Ascending aorta (tissue), 2 donors: ENCODE results near the gene TCP11L1. TPM values are rescaled to one million over a fixed set of nuclear protein-coding genes. Genes with fewer than 3 reads are reported as not detected.
"Not testable (repeated sequence)": the region's sequence is repeated elsewhere in the genome, so short reads cannot be mapped to it uniquely, and the experiment has no call there.

ENCODE experiments used
- DNase-seq, 2 donors: peaks; one replicate each; pipeline ENCODE4 v3.0.0-alpha.2; 2019; ENCODE audit warnings: low spot score in 2 of 2
- H3K27ac ChIP-seq, 2 donors: fragments of 200-600 bp; sonication (generic); one replicate each; pipeline ENCODE4 v1.5.1; 2016 to 2017; ENCODE audit warnings: mild to moderate bottlenecking in 1 of 2
- H3K27me3 ChIP-seq: fragments of 200-600 bp; sonication (generic); one replicate; pipeline ENCODE4 v1.5.1; 2017
- H3K36me3 ChIP-seq, 2 donors: fragments of 200-600 bp; sonication (generic); one replicate each; pipeline ENCODE4 v1.5.1; 2016
- H3K4me1 ChIP-seq, 2 donors: fragments of 200-600 bp; sonication (generic); one replicate each; pipeline ENCODE4 v1.5.1; 2016 to 2017; ENCODE audit warnings: mild to moderate bottlenecking in 1 of 2
- H3K4me3 ChIP-seq, 2 donors: fragments of 200-600 bp; sonication (generic); one replicate each; pipeline ENCODE4 v1.5.1; 2016 to 2017; ENCODE audit warnings: mild to moderate bottlenecking in 1 of 2
- H3K9me3 ChIP-seq, 2 donors: fragments of 200-600 bp; sonication (generic); one replicate each; pipeline ENCODE4 v1.5.1; 2016
- CTCF ChIP-seq, 3 experiments: fragments of 200-600 bp in 2 of 3; fragments of 450-650 bp in 1 of 3; sonication (generic) in 2 of 3; IDR thresholded peaks; one replicate each; pipeline ENCODE4 v1.5.1; 2016 to 2019; ENCODE audit warnings: antibody characterized with exemption in 3 of 3, mild to moderate bottlenecking in 1 of 3, moderate library complexity in 1 of 3
- intact Hi-C: fragments of 100-400 bp; cut with DNase I; formaldehyde crosslinking; loops from one replicate; pipeline ENCODE4 v1.15.1; 2023
- total RNA-seq: library from RNA; depleted of rRNA; stranded (reverse); fragments of >200 nt; gene quantifications from one replicate; pipeline ENCODE4 v1.1.0, GENCODE V29; 2016

The TCP11L1 gene
- total RNA-seq, 1 donor from 2014 or later, result 33.6 TPM

GRCh38 chr11:33094157-33094556, 54.8 kb downstream of the TCP11L1 start:
- Histone ChIP-seq H3K27ac (no peak overlapping the region), H3K27me3 (no peaks in the 10 kb centered on the region), H3K4me1 (no peaks in the 10 kb centered on the region), H3K36me3 (peaks cover 25 to 40% of the 10 kb centered on the region in 2 donors), H3K9me3 (no peaks in the 10 kb centered on the region), H3K4me3 (no peak overlapping the region)
- no peak for TF ChIP-seq CTCF (IDR thresholded peaks at IDR 0.05)
- intact Hi-C loops, result no loop called here
- no peak for DNase-seq

GRCh38 chr11:33103836-33104235, 64.5 kb downstream of the TCP11L1 start:
- TF ChIP-seq CTCF (IDR thresholded peaks at IDR 0.05), result no peak
- intact Hi-C loops, result no loop called here
- DNase-seq, result no peak
- H3K9me3 ChIP-seq, result no peaks in the 10 kb centered on the region
- H3K27ac ChIP-seq, result no peak overlapping the region
- H3K27me3 ChIP-seq, result no peaks in the 10 kb centered on the region
- H3K4me3 ChIP-seq, result no peak overlapping the region
- no peaks in the 10 kb centered on the region for H3K4me1 ChIP-seq
- H3K36me3 ChIP-seq, result peaks cover 24 to 53% of the 10 kb centered on the region in 2 donors

DNA sequence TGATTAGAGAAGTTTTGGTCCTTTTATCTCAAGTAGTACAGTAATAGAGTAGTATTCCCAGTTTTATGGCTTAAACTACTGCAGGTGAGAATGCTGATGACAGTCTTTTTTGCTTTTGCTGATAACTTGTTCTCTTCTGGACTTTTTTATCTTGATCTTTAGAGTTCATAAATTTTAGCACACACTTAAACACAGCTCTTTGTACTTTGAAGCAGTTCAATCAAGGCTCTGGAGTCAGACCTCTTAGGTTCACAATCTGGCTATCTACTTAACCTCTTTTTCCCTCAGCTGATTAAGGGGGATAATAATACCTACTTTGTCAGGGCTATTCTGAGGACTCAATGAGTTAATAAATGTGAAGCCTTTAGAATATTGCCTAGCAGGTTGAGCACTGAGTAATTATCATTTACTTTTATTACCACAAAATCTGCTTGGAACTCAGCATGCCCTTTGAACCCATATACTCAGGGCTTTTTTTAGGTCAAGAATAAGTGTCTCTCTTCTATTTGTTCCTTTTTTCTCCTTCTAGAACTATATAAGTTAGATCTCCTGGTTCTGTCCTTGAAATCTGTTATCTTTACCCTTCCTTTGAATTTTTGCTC, 70.0 kb downstream of the TCP11L1 start:
- Histone ChIP-seq H3K27ac (no peak overlapping the region), H3K4me1 (no peaks in the 10 kb centered on the region), H3K27me3 (no peaks in the 10 kb centered on the region), H3K4me3 (no peak overlapping the region), H3K36me3 (peaks cover 4 to 11% of the 10 kb centered on the region in 2 donors), H3K9me3 (no peaks in the 10 kb centered on the region)
- no peak for DNase-seq
- no peak for TF ChIP-seq CTCF (IDR thresholded peaks at IDR 0.05)
- intact Hi-C loops, result no loop called here

GRCh38 chr11:33110083-33110482, 70.7 kb downstream of the TCP11L1 start:
- H3K9me3 ChIP-seq, result no peaks in the 10 kb centered on the region
- H3K4me3 ChIP-seq, result no peak overlapping the region
- no peak overlapping the region for H3K27ac ChIP-seq
- H3K4me1 ChIP-seq, result no peaks in the 10 kb centered on the region
- intact Hi-C loops, result no loop called here
- DNase-seq, result no peak
- no peaks in the 10 kb centered on the region for H3K27me3 ChIP-seq
- no peak for TF ChIP-seq CTCF (IDR thresholded peaks at IDR 0.05)
- peaks cover 0 to 4% of the 10 kb centered on the region in 2 donors for H3K36me3 ChIP-seq

DNA sequence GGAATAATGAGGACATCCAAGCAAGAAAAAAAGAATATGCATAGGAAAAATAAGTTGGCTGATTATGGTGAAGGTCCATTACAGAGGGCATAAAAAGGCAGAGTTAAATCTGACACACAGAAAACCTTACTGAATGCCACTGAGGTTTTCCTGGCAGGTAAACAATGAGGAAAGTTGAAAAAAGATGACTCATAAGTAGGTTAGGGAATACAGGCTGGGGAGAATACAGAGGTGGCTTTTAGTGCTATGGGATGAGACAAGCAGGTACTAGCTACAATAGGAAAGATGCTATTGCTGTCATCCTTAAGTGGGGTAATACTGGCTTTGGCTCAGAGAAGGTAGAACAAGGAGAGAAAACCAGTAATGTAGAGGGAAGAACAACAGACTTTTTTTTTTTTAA, 77.2 kb downstream of the TCP11L1 start:
- TF ChIP-seq CTCF (IDR thresholded peaks at IDR 0.05), result no peak
- H3K9me3 ChIP-seq, result no peaks in the 10 kb centered on the region
- intact Hi-C loops, result no loop called here
- H3K36me3 ChIP-seq, result no peaks in the 10 kb centered on the region
- no peak for DNase-seq
- H3K4me1 ChIP-seq, result no peaks in the 10 kb centered on the region
- H3K4me3 ChIP-seq, result no peak overlapping the region
- no peak overlapping the region for H3K27ac ChIP-seq
- no peaks in the 10 kb centered on the region for H3K27me3 ChIP-seq

DNA sequence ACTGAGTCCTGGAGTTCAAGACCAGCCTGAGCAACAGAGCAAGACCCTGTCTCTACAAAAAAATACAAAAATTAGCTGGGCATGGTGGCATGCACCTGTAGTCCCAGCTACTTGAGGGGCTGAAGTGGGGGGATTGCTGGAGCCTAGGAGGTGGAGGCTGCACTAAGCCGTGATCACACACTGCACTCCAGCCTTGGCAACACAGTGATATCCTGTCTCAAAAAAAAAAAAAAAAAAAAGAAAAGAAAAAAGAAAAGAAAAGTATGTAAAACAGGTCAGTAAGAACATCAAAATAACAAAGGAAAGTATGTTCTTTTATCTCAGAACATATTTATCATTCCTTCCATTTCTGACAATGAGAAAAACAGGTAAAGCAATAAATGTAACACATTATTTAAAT, 83.3 kb downstream of the TCP11L1 start:
- H3K36me3 ChIP-seq, H3K27ac ChIP-seq, H3K4me3 ChIP-seq, H3K9me3 ChIP-seq, H3K4me1 ChIP-seq, DNase-seq, intact Hi-C loops, H3K27me3 ChIP-seq: not testable (repeated sequence)

Other genes starting within 250 kb of the TCP11L1 start
- gene CCDC73, start 244.9 kb upstream of the TCP11L1 start, total RNA-seq, result not detected
- gene PRRG4, start 209.6 kb upstream of the TCP11L1 start, total RNA-seq, result 3.0 TPM
- 8.2 TPM for gene QSER1, start 146.8 kb upstream of the TCP11L1 start, total RNA-seq
- gene DEPDC7, start 23.7 kb upstream of the TCP11L1 start, total RNA-seq, result not detected
- 3.8 TPM for gene CSTF3, start 121.9 kb downstream of the TCP11L1 start, total RNA-seq
- 302 TPM for gene HIPK3, start 217.8 kb downstream of the TCP11L1 start, total RNA-seq